K562 (cell line): Measurements from ENCODE around the gene CCDC174. TPM values are rescaled to one million over a fixed set of nuclear protein-coding genes. Genes with fewer than 3 reads are reported as not detected.

Experiments used
- ATAC-seq: fragments of 200-7000 bp; cut with Tn5 transposase; 3 replicates; pipeline ENCODE4 v1.9.1; 2020; ENCODE audit warnings: moderate library complexity
- BruUV-seq: library from RNA; stranded (reverse); fragments of 400-500 nt; replicated peaks from 2 replicates; lab custom pipeline; 2021; lab: Mats Ljungman, UMichigan
- CTCF ChIA-PET: fragments of 300-600 bp; formaldehyde crosslinking; extraction: SDS; loops from one replicate; lab custom pipeline; 2021; ENCODE audit warnings: low intra/inter-chr PET ratio; lab: Yijun Ruan, JAX
- POLR2A ChIA-PET: fragments of 300-600, 350-650 bp; sonication (Branson Sonifier 250); formaldehyde crosslinking; extraction: SDS; loops from one replicate; lab custom pipeline; 2021; ENCODE audit warnings: antibody characterized with exemption, inconsistent platforms; lab: Yijun Ruan, JAX
- DNase-seq, 4 experiments: peaks; one replicate each; pipeline versions ENCODE4 v3.0.0 to v3.0.0-alpha.2; 2011 to 2018; ENCODE audit warnings: low spot score in 3 of 4, mixed read lengths in 3 of 4; ENCODE audit errors: extremely low read depth in 1 of 4
- FAIRE-seq: peaks from 2 replicates; lab custom pipeline; 2011; peaks lifted over from hg19 to GRCh38; lab: Jason Lieb, UNC
- H2AFZ ChIP-seq: 2 replicates; pipeline ENCODE4 v1.6.0; 2011; ENCODE audit warnings: low read depth, low read length, control low read depth, inconsistent platforms
- H3K27ac ChIP-seq: fragments of 200-600 bp; 3 replicates; pipeline ENCODE4 v1.8.0; 2011; ENCODE audit warnings: low read depth, mild to moderate bottlenecking, control low read depth, inconsistent platforms, low read length, moderate library complexity, mixed read lengths; ENCODE audit errors: extremely low read depth
- H3K27me3 ChIP-seq, 2 experiments: fragments of 300-600 bp in 1 of 2; 2 replicates in 1 of 2; 3 replicates in 1 of 2; pipeline versions ENCODE4 v1.6.0 to v1.8.0; 2011; ENCODE audit warnings: inconsistent platforms in 2 of 2, low read length in 2 of 2, mild to moderate bottlenecking in 1 of 2, mixed read lengths in 1 of 2, moderate library complexity in 1 of 2; ENCODE audit not compliant: control insufficient read depth in 2 of 2, insufficient read depth in 2 of 2
- H3K36me3 ChIP-seq: fragments of 300-600 bp; 3 replicates; pipeline ENCODE4 v1.8.0; 2011; ENCODE audit warnings: mild to moderate bottlenecking, low read length, inconsistent platforms; ENCODE audit not compliant: control insufficient read depth, insufficient read depth
- H3K4me1 ChIP-seq, 2 experiments: fragments of 200-600 bp in 1 of 2; replicated peaks in 1 of 2; 2 replicates in 1 of 2; 3 replicates in 1 of 2; pipeline versions ENCODE4 v1.5.1 to v1.8.0; 2011; ENCODE audit warnings: inconsistent platforms in 2 of 2, low read length in 2 of 2, mild to moderate bottlenecking in 1 of 2, mixed read lengths in 1 of 2, moderate library complexity in 1 of 2; ENCODE audit not compliant: control insufficient read depth in 2 of 2, insufficient read depth in 2 of 2
- H3K4me2 ChIP-seq: 2 replicates; pipeline ENCODE4 v1.6.1; 2011; ENCODE audit warnings: low read length, control low read depth, inconsistent platforms, mixed read lengths; ENCODE audit not compliant: insufficient read depth
- H3K4me3 ChIP-seq: fragments of 200-600 bp; sonication (generic), shearing (Covaris generic); 2 replicates; pipeline ENCODE4 v1.5.1; 2016; ENCODE audit warnings: control low read depth, inconsistent platforms
- H3K79me2 ChIP-seq: fragments of 200-600 bp; 3 replicates; pipeline ENCODE4 v1.8.0; 2011; ENCODE audit warnings: low read length, inconsistent platforms; ENCODE audit not compliant: control insufficient read depth, insufficient read depth
- H3K9ac ChIP-seq, 2 experiments: 2 replicates each; pipeline versions ENCODE4 v1.6.0 to v1.6.1; 2011; ENCODE audit warnings: low read depth in 2 of 2, low read length in 2 of 2, control low read depth in 1 of 2, inconsistent platforms in 1 of 2, mild to moderate bottlenecking in 1 of 2, mixed read lengths in 1 of 2; ENCODE audit not compliant: insufficient read depth in 1 of 2
- H3K9me1 ChIP-seq: one replicate; pipeline ENCODE4 v1.6.0; 2011; ENCODE audit warnings: inconsistent platforms, mild to moderate bottlenecking, low read length, moderate library complexity; ENCODE audit not compliant: control insufficient read depth, insufficient read depth
- H3K9me3 ChIP-seq: replicated peaks from 2 replicates; pipeline ENCODE4 v1.5.1; 2011; ENCODE audit warnings: low read depth, low read length, inconsistent platforms; ENCODE audit not compliant: control insufficient read depth, insufficient read depth
- H4K20me1 ChIP-seq: replicated peaks from 2 replicates; pipeline ENCODE4 v1.6.1; 2011; ENCODE audit warnings: low read length, inconsistent platforms, mixed read lengths; ENCODE audit not compliant: control insufficient read depth, insufficient read depth
- ETV5 ChIP-seq: sonication (generic); formaldehyde crosslinking; IDR thresholded peaks from 2 replicates; pipeline ENCODE4 v1.4.0; 2020; ENCODE audit warnings: low read depth, mild to moderate bottlenecking, missing genetic modification reagents
- HNRNPK ChIP-seq: fragments of 200-400 bp; formaldehyde crosslinking; IDR thresholded peaks from one replicate; pipeline ENCODE4 v1.6.1; 2018; ENCODE audit warnings: mild to moderate bottlenecking, low read depth, low read length; ENCODE audit not compliant: poor library complexity, severe bottlenecking
- ILF3 ChIP-seq: fragments of 450-650 bp; IDR thresholded peaks from 2 replicates; pipeline ENCODE4 v1.6.1; 2018; ENCODE audit warnings: antibody characterized with exemption, mild to moderate bottlenecking, moderate library complexity, borderline replicate concordance
- KLF1 ChIP-seq: fragments of 450-650 bp; IDR thresholded peaks from 2 replicates; pipeline ENCODE4 v1.6.1; 2016; ENCODE audit warnings: missing genetic modification characterization, missing compliant biosample characterization
- NCOA6 ChIP-seq: fragments of 450-650 bp; IDR thresholded peaks from 2 replicates; pipeline ENCODE4 v1.6.1; 2017; ENCODE audit warnings: mild to moderate bottlenecking
- RBFOX2 ChIP-seq: fragments of 200-400 bp; formaldehyde crosslinking; IDR thresholded peaks from 2 replicates; pipeline ENCODE4 v1.6.1; 2017; ENCODE audit warnings: low read depth, mild to moderate bottlenecking, low read length, moderate library complexity
- SRF ChIP-seq, 2 experiments: fragments of 250-450, 450-650 bp in 1 of 2; sonication (Bioruptor Pico) in 1 of 2; sonication (generic) in 1 of 2; formaldehyde crosslinking; IDR thresholded peaks; 2 replicates each; pipeline versions ENCODE4 v1.5.0 to v1.5.1; 2020 to 2022; ENCODE audit warnings: mild to moderate bottlenecking in 1 of 2, missing genetic modification reagents in 1 of 2
- ZBTB17 ChIP-seq: fragments of 450-650 bp; formaldehyde crosslinking; IDR thresholded peaks from 2 replicates; pipeline ENCODE4 v1.4.0; 2020; ENCODE audit warnings: mild to moderate bottlenecking
- ZNF239 ChIP-seq: fragments of 250-450 bp; sonication (Bioruptor Pico); IDR thresholded peaks from 2 replicates; pipeline ENCODE4 v1.4.0; 2020; ENCODE audit warnings: mild to moderate bottlenecking
- ZSCAN29 ChIP-seq: fragments of 450-650 bp; IDR thresholded peaks from 2 replicates; pipeline ENCODE4 v1.6.1; 2017
- WGBS: fragments of 100-300 bp; shearing (Covaris generic); methylation state at CpG from one replicate; pipeline ENCODE4 v1.1.6; 2016; ENCODE audit warnings: low coverage, mixed read lengths; ENCODE audit not compliant: insufficient coverage; ENCODE audit errors: missing lambda C conversion rate; 5-methylcytosine and 5-hydroxymethylcytosine counted together
- in situ Hi-C: fragments of 300-500 bp; cut with MboI; formaldehyde crosslinking; loops from 4 replicates; pipeline ENCODE4 v1.15.0; 2018; ENCODE audit warnings: inconsistent platforms, mixed read lengths
- intact Hi-C: fragments of 100-400 bp; cut with micrococcal nuclease; formaldehyde crosslinking; loops from 2 replicates; pipeline ENCODE4 v1.14.2; 2022
- polyA plus RNA-seq, 8 experiments: library from polyadenylated mRNA; depleted of rRNA in 4 of 8; stranded (reverse) in 5 of 8; unstranded in 3 of 8; fragments of >200 nt; fragmentation: Nextera tagmentation in 2 of 8; fragmentation: Illumina TruSeq in 1 of 8; extraction: Ambion mirVana in 2 of 8; extraction: Trizol in 1 of 8; gene quantifications; 2 replicates each; pipeline versions ENCODE4 v1.2.1 to v1.2.3, GENCODE V29; 2011 to 2014; ENCODE audit warnings: inconsistent platforms in 1 of 8, missing spikeins in 1 of 8
- total RNA-seq, 7 experiments: library from RNA; depleted of rRNA in 6 of 7; stranded (reverse); fragments of >200 nt in 6 of 7; fragmentation: Illumina TruSeq in 2 of 7; extraction: Trizol in 2 of 7; gene quantifications; 2 replicates each; pipeline versions ENCODE4 v1.2.1 to v1.2.3, GENCODE V29; 2011 to 2021; ENCODE audit warnings: low replicate concordance in 1 of 7
- TF ChIP-seq, protein P1 (sequence below): fragments of 150-350 bp; conservative IDR thresholded peaks from 2 replicates; pipeline ENCODE4 v1.6.1; 2014; ENCODE audit warnings: low read length
- TF ChIP-seq, protein P2 (sequence below): fragments of 450-650 bp; formaldehyde crosslinking; IDR thresholded peaks from 2 replicates; pipeline ENCODE4 v1.4.0; 2020; ENCODE audit warnings: mild to moderate bottlenecking, moderate library complexity

Gene CCDC174
- total and polyA plus RNA-seq, 9 of the 15 experiments (the other 6 are each of a cell fraction or from before 2014, with no cell fraction given), result 7.4 to 41.0 (median 28.5) TPM

DNA sequence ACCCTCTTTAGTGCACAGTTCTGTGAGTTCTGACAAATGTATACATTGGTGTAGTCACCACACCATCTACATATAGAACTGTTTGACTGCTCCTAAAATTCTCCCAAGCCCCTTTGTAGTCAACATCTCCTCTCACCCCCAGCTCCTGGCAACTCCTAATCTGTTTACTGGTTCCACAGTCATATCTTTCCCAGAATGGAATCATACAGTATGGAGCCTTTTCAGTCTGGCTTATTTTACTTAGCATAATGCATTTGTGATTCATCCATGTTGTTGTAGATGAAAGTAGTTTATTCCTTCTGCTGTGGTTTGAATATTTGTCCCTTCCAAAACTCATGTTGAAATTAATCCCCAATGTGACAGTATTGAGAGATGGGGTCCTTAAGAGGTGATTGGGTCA is 41.6 kb upstream of the CCDC174 start (continued):
- TF ChIP-seq, protein P1, sequence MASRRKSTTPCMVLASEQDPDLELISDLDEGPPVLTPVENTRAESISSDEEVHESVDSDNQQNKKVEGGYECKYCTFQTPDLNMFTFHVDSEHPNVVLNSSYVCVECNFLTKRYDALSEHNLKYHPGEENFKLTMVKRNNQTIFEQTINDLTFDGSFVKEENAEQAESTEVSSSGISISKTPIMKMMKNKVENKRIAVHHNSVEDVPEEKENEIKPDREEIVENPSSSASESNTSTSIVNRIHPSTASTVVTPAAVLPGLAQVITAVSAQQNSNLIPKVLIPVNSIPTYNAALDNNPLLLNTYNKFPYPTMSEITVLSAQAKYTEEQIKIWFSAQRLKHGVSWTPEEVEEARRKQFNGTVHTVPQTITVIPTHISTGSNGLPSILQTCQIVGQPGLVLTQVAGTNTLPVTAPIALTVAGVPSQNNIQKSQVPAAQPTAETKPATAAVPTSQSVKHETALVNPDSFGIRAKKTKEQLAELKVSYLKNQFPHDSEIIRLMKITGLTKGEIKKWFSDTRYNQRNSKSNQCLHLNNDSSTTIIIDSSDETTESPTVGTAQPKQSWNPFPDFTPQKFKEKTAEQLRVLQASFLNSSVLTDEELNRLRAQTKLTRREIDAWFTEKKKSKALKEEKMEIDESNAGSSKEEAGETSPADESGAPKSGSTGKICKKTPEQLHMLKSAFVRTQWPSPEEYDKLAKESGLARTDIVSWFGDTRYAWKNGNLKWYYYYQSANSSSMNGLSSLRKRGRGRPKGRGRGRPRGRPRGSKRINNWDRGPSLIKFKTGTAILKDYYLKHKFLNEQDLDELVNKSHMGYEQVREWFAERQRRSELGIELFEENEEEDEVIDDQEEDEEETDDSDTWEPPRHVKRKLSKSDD, result no peak
- TF ChIP-seq KLF1 (tag), result no peak
- TF ChIP-seq, all 486 proteins: peak for 0

DNA sequence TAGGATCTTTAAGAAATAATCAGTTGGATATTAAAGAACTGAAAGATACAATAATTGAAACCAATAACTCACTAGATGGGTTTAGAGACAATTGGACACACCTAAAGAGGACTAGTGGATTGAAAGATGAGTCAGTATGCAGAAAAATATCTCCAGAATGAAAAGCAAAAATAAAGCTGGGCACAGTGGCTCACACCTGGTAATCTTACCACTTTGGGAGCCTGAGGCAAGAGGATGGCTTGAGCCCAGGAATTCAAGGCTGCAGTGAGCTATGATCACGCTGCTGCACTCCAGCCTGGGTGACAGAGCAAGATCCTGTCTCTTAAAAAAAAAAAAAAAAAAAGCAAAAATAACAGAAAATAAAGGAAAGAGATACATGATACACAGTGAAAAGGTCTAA is 37.4 kb upstream of the CCDC174 start:
- POLR2A ChIA-PET, result interaction anchor here (1.6 kb wide), 1 partner anchor 9 kb away, joined by 5 read pairs; no protein-coding TSS in a partner anchor
- intact Hi-C loops, result no loop called here
- no peaks in the 10 kb centered on the region for H3K79me2 ChIP-seq
- H3K4me1 ChIP-seq, result no peaks in the 10 kb centered on the region
- DNase-seq (no peak), ATAC-seq (no peak), FAIRE-seq (no peak)
- WGBS, result 0% methylated on average over 1 of the region's 1 CpG
- H3K27ac ChIP-seq, result no peak overlapping the region
- H3K9ac ChIP-seq, result no peak overlapping the region
- H3K36me3 ChIP-seq, result no peaks in the 10 kb centered on the region
- no peak overlapping the region for H3K4me3 ChIP-seq
- H4K20me1 ChIP-seq, result no peaks in the 10 kb centered on the region
- CTCF ChIA-PET, result no interaction called here
- no TSS peak for BruUV-seq
- no peaks in the 10 kb centered on the region for H3K9me1 ChIP-seq
- no peaks in the 10 kb centered on the region for H3K9me3 ChIP-seq
- no peak overlapping the region for H3K4me2 ChIP-seq
- H2AFZ ChIP-seq, result no peak overlapping the region
- peaks cover 7 to 21% of the 10 kb centered on the region in 2 experiments; a peak in 4 of 5 replicates for H3K27me3 ChIP-seq
- no peak for TF ChIP-seq RBFOX2
- no peak for TF ChIP-seq ZSCAN29
- no peak for TF ChIP-seq ZBTB17
- TF ChIP-seq SRF (CRISPR knock-in tag; IDR thresholded peaks at IDR 0.05), result no peak
- TF ChIP-seq HNRNPK, result no peak
- no peak for TF ChIP-seq ZNF239 (CRISPR knock-in tag)
- no peak for TF ChIP-seq ILF3
- TF ChIP-seq, protein P2, sequence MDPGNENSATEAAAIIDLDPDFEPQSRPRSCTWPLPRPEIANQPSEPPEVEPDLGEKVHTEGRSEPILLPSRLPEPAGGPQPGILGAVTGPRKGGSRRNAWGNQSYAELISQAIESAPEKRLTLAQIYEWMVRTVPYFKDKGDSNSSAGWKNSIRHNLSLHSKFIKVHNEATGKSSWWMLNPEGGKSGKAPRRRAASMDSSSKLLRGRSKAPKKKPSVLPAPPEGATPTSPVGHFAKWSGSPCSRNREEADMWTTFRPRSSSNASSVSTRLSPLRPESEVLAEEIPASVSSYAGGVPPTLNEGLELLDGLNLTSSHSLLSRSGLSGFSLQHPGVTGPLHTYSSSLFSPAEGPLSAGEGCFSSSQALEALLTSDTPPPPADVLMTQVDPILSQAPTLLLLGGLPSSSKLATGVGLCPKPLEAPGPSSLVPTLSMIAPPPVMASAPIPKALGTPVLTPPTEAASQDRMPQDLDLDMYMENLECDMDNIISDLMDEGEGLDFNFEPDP, result no peak
- TF ChIP-seq ETV5, result no peak
- no peak for TF ChIP-seq NCOA6
- in situ Hi-C loops, result no loop called here
